ENCODE data around the gene FOXB2. TPM values are rescaled to one million over a fixed set of nuclear protein-coding genes. Genes with fewer than 3 reads are reported as not detected.
"Not testable (repeated sequence)": the region's sequence is repeated elsewhere in the genome, so short reads cannot be mapped to it uniquely, and the experiment has no call there.

The FOXB2 gene
- total RNA-seq: not detected
- long read RNA-seq: 0 reads

DNA sequence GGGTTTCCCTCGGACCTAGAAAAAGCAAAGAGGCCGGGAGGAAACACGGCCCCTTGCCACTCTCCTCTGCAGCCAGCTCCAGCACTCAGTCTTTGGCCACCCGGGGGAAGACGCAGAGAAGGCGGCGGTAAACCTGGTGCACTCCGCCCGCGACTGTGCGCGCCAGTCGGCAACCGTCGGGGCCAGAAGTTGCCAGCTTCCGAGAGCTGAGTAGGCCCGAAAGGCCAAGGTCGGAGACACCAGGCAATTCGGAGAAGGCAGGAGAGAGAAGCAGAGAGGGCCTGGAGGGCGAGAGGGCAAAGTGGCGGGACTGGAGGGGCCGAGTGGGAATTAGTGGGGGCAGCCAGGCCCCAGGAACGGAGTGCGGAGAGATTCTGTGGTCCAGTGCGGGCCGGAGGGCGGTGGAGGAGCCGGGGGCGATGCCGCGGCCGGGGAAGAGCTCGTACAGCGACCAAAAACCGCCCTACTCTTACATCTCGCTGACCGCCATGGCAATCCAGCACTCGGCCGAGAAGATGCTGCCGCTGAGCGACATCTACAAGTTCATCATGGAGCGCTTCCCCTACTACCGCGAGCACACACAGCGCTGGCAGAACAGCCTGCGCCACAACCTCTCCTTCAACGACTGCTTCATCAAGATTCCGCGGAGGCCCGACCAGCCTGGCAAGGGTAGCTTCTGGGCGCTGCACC lies at the start of gene FOXB2:
TSS of gene FOXB2 (plus strand) at position 420 of the 690 bp plus-strand sequence. CDS start at position 420, 0 bp downstream.
- intact Hi-C loops (cut with DNase I): no loop called here
- no peak for ATAC-seq
- no peak for DNase-seq

DNA sequence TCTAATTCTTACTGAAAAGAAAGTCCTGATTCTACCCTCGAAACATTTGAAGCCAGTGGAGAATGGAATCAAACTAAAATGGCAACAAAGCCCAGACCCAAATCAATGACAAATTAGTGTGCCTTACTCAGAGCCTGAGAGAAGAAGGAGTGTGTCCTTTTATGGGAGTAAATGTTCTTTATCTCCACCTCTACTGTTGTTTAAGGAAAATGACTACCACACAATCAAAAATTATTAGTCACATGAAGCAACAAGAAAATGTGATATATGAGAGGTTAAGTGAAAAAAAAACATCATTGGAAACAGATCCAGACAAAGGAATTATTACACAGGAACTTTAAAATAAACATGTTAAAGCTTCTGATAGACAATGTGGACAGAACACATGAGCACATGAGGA lies 49.7 kb upstream of the FOXB2 start:
- intact Hi-C loops (cut with DNase I): no loop called here
- DNase-seq (no peak), ATAC-seq (no peak)

DNA sequence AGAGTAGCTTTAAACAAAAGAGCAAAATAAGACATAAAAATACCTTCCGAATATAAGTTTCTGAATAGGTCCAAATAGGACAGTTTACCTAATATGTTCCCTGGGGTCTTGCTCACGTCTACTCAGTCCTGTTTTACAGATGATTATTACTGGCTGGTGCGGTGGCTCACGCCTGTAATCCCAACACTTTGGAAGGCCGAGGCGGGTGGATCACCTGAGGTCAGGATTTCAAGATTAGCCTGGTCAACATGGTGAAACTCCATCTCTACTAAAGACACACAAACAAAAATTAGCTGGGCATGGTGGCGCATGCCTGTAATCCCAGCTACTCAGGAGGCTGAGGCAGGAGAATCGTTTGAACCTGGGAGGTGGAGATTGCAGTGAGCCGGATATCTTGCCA lies 40.6 kb upstream of the FOXB2 start:
- ATAC-seq; DNase-seq; intact Hi-C loops (cut with DNase I): not testable (repeated sequence)

DNA sequence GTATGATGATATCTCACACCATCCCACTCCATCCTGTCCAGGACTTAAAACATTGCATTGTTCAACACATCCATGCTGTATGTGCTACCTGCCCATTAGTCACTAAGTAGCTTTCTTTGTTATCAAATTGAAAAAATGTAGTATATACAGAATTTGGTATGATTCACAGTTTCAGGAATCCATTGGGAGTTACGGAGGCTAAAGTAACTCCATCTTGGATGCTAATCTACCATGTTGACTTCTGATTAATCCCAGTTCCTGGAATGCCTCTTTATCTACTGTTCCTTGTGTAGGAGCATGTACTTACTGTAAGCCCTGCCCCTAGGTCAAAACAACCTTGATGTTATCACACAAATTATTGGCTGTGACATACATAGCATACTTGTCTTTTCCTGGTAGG lies 38.9 kb upstream of the FOXB2 start:
- ATAC-seq (no peak), DNase-seq (no peak)
- intact Hi-C loops (cut with DNase I): no loop called here

DNA sequence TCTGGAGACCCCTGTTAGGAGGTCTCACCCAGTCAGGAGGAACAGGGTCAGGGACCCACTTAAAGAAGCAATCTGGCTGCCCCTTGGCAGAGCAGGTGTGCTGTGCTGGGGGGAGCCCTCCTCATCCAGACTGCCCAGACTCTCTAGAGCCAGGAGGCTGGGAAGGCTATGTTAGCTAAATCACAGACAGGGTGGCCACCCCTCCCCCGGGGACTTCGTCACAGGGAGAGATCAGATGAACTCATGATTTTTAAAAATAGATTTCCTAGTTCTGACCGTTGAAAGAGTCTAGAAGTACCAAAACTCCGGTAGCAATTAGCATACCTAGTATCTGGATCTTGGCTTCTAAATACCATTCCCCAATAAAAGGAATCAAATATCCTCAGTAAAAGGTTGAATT lies 35.0 kb upstream of the FOXB2 start:
- DNase-seq: no peak
- intact Hi-C loops (cut with DNase I): no loop called here
- no peak for ATAC-seq

DNA sequence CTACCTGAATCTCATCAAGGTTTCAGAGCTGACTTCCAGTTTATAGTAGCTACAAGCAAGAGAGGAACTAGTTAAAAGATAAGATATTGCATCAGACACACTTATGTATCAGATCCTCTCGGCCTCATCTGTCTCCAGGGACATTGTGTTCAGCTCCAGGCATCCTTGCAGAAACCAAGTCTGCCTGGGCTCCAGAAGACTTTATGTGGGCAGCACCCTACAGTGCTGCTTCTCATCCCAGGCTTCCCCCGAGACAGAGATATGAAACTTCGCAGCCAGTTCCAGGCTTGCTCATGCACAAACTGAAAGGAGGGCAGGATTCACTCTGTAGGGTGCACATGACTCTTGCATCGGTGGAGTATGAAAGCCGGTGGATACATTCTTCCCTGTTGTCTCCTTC lies 33.9 kb upstream of the FOXB2 start:
- intact Hi-C loops (cut with DNase I): no loop called here
- no peak for ATAC-seq

DNA sequence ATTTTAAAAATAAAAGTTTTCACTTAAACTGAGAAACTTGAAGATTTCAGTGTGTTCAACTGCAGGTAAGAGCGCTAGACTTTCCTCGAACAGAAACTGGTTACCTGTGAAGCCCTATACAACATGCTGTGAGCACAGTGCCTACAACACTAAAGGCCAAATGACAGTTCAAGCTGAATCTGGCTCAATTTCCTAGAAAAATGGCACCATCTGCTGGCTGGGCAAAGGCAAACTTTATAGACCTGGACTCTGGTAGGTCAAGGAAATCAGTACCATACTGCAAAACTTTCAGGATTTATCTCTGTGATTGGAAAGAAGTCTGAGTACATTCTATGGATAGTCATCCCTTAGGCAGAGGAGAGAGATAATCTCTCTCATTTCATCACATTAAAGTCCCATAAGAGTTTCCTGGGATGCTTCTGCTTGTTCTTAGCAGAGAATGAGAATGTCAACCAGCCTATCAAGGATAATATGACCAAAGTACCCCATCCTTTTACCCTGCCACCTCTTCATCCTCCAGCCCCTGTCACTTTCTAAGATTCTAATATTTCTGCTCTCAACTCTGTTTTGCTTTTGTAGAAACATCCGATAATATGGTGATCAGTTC lies 31.8 kb upstream of the FOXB2 start:
- DNase-seq (no peak), ATAC-seq (peak in 1 of 2 donors; percentile 53)
- intact Hi-C loops (cut with DNase I): no loop called here

More for the DNA sequence above, 33.9 kb upstream of the FOXB2 start:
- DNase-seq: no peak

DNA sequence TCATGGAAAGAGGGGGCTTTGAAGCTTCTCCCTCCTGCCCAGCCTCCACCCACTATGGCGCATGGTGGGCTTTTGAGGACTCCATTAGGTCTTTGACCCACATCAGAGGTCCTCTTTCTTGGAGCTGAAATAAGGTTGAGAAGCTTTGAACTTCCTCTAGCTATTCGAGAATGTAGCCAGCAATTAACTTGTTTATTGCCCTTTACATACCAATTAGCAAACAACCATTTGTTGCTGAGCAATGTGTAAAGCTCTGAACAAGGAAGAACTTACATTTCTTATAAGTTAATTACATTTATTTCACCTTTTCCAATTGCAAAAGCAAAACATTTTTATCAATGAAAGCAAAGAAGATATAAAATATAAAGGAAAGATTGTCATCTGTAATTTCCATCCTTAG lies 30.5 kb upstream of the FOXB2 start:
- intact Hi-C loops (cut with DNase I): no loop called here
- DNase-seq: no peak
- ATAC-seq: no peak

DNA sequence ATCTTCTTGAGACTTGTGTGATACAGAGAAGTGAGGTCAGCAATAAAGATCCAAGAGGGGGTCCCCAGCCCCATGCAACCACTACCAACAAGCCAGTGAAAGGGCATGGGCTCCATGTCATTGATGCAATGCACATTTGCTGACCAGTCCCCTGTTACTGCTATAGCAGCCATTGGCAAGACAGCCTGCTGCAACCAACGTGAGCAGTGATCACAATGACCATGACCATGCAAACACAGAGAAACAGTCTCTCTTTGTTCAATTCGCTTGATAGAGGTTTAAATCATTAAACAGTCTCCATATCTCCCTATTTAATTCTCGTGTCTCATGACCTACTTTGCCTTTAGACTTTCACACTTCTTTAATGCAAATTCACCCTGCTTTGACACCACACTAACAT lies 30.0 kb upstream of the FOXB2 start:
- ATAC-seq: no peak
- no peak for DNase-seq
- intact Hi-C loops (cut with DNase I): no loop called here

DNA sequence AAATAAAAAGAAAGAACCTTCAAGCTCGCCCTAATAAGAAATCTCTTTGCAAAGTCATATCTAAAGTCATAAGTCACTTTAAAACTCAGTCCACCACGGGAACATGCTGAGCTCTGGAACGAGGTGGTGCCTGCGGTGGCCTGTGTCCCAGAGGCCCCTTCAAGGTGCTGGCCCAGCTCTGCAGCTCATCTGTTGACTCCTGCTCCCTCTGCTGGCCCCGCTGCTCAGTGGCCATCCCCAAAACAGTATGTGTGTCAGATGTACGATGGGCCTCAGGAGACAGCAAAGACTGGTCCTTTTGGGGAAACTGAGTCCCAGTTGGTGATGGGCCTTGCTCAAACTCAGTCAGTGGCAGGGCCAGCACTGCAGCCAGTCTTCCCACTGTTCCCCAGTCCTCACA lies 22.8 kb upstream of the FOXB2 start:
- ATAC-seq (peak; percentile 88 to 94), DNase-seq (peak; percentile 58)
- intact Hi-C loops (cut with DNase I): loop anchor here in 1 of 2 donors (2.0 kb wide), 1 partner anchor 184 kb away; no protein-coding TSS in a partner anchor

DNA sequence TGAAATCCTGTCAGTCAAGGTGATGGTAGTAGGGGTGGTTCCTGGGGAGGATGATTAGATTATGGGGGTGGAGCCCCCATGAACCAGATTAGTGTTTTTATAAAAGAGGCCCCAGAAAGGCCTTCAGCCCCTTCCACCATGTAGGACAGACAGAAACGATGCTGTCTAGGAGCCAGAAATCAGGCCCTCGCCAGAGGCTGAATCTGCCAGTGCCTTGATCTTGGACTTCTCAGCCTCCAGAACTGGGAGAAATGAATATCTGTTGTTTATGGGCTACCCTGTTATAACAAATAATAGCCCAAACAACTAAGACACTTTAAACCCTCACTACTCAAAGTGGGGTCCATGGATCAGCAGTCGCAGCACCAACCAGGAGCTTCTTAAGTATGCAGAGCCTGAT lies 20.2 kb upstream of the FOXB2 start:
- ATAC-seq (no peak), DNase-seq (no peak)
- intact Hi-C loops (cut with DNase I): no loop called here

DNA sequence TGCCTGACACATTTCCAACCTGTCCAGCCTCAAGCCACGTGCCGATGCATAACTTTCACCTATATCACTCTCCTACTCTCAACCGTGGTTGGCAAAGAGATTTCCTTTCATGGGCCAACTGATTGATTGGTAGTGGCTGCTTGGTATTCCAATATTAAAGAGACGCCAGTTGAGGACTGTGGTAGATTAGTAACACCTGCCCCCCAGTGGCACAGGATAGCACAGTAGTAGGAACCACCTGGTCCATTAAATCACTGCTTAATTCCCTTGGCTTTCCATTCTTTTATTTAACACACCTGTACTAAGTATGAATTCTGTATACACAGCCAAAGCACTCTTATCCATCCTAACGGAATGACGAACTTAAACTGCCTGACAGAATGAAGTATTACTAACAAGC lies 19.1 kb upstream of the FOXB2 start:
- intact Hi-C loops (cut with DNase I): no loop called here
- ATAC-seq (no peak), DNase-seq (no peak)

DNA sequence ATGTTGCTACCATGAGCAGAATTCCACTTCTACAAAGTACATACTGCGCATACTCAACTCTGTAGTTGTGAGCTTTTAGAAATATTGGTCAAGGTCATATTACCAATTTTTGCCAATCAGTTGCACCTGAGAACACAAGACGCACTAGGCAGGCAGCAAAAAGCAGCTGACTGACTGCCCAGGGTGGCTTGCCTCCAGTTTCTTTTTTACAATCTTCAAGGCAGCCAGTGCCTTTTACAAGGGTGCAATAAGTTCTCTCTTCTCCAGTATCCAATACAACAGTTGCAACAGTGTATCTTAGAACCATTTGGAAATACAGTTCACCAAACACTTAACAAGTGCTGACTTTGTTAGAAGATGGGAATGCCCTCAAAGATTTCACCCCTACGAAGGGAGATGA lies 16.1 kb upstream of the FOXB2 start:
- no peak for DNase-seq
- intact Hi-C loops (cut with DNase I): no loop called here
- no peak for ATAC-seq

DNA sequence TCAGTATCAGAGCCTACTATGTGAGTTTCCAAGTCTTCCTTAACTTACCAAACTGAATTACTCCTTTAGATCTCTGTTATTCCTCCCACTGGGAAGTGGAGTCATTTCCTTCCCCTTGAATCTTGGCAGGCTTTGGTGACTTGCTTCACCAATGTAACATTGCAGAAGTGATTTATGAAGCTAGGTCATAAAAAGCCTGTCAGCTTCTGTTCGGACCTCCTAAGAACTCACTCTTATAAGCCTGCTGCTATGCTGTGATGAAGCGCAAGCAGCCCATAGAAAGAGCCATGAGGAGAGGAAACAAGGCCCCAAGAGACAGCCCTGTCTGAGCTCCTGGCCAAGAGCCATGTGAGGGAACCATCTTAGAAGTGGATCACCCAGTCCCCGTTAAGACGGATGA lies 14.2 kb upstream of the FOXB2 start:
- DNase-seq: no peak
- intact Hi-C loops (cut with DNase I): no loop called here
- no peak for ATAC-seq

DNA sequence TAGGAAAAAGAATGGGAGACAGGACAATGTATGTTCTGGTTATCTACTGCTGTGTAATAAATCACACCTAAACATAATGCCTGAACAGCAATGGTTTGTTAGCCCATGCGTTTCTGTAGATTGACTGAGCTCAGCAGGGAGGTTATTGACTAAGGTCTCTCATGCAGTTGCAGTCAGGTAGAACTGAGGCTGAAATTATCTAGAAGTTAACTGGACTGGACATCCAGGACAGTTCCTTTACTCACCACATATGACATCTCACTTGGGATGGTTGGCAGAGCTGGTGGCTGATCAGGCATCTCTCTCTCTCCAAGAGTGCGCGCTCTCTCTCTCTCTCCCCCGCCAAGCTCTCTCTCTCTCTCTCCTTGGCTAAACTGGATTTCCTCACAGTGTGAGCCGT lies 8.9 kb upstream of the FOXB2 start:
- no peak for ATAC-seq
- DNase-seq: no peak
- intact Hi-C loops (cut with DNase I): no loop called here

DNA sequence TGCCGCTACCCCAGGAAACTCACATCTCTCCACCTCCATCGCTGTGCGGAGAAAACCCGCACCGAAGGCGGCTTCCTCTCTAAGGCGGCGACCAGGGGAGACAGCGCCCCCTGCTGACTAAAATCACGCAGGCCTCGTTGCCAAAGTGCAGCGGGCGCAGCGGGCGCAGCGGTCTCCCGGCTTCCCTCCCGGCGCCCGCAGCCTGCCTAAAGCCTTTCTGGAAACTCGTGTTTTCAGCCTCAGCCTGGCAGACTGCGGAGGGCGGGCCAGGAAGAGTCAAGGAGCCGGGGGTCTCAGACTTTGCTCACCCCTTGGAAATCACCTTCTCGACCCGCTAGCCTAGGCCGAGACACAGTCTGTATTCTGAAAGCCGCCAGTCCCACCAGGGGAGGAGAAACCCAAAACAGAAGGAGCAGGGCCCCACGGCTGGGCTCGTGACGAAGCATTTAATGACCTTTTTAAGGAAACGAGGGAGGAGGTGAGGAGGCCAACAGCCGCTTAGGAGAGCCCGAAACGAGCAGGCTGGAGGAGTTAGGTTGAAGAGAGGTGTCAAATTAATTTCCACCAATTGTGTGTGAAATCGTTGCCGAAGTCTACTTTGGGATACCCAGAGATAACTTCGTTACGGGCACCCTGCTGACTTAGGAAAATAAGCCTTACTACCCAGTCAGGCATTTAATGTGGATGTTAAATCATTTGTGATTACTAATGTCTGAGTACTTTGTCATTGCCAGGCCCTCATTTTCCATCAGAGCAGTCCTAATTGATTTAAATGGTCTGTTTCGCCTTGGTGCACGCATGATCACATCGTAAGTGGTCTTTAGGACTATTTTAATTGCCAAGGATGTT lies 7.3 kb upstream of the FOXB2 start:
- ATAC-seq (peak; percentile 48 to 77), DNase-seq (peak; percentile 61)
- intact Hi-C loops (cut with DNase I): no loop called here

DNA sequence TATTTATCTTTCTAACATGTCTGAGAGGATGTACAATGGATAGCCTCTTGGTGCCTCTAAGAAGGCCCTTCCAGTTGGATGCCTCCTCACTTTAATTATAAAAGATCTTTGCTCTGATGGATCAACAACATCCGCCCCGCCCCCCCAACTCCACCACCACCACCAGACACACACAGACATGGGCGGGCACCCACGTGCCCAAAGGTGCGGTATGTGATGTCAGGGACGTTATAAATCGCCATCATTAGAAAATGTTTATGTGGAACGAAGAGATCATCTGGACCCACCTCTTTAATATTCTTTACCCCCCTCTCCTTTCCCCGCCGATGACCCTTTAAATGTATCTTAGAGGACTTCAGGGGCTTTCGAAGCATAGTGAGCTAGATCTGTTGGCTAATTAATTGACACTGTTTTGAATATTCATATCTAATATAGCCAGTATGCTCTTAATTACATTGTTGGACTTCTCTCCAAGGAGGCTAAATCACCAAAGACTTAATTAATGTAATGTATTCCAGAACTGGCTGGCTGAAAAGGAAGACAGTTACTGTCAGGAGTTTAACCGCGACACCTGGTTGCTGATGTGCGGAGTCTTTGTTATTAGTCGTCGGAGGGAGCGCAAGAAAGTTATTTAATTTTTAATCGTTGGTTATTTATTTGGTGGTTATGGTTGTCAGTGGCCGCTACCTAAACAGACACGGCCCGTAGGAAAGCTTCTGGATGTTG lies 6.1 kb upstream of the FOXB2 start:
- intact Hi-C loops (cut with DNase I): no loop called here
- ATAC-seq (no peak), DNase-seq (no peak)

DNA sequence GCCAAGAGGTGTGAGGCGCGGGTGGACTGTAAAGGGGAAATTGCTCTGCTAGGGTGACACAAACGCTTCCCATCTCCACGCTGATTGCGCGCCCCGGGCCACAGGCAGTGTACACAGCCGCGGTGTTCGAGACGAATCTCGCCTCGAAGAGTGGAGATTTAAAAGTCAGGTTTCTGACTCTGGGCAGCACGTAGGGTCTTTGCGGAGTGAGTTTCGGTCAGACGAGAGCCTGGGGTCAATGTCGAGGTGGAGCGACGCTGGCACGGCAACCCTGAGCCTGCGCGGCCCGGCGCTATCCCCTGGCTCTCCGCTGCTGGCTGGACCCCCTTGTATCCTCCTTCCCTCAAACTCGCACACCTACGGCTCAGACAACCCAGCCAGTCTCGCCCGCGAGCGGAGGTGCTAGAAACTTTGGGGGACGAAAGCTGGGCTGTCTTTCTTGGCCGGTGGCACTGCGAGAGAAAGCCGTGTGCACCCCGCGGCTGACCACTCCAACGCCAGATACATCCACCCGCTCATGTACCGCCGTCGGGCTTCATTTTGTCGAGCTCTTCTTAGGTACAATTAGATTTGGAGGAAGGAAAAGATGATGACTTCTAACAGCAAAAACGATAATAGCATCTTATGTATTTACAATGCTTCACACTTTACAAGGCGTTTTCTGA lies 5.4 kb upstream of the FOXB2 start:
- DNase-seq (no peak), ATAC-seq (no peak)
- intact Hi-C loops (cut with DNase I): no loop called here

DNA sequence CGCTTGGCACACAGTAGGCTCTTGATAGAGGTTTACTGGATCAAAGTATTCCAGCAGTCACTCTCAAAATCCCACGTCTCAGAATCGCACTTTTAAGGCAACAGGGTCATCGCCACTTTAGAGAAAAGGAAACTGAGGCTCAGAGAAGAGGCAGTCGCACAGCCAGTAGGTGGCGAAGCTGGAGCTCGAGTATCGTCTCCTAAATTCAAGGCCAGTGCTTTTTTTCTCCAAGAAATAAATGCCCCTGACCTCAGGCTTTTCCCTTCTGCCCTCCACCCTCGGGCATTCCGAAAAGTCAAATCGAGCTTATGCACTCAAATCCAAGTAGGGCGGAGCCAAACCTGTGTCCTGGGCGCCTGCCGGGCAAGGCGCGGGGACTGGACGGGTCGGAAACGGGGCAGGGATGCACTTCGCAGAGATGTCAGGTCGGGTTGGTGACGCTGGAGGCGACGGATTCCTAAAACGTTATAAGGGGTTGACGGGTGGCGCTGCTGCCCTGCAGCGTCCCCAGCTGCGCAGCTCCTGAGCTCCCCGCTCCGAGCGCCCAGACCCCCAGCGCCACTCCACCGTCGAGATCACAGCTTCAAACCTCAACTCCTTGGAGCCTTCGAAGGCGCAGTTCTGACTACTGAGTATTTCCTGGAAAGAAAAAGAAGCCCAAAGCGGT lies 4.7 kb upstream of the FOXB2 start:
- intact Hi-C loops (cut with DNase I): no loop called here
- DNase-seq (no peak), ATAC-seq (no peak)
